NCI-H2196 (cell line): Measurements from ENCODE around the gene TRIM47.
A peak's percentile ranks its signal among the peaks of the same experiment; 100 is the strongest.

Source experiments
- DNase-seq: peaks from one replicate; lab custom pipeline; 2025; ENCODE audit not compliant: unreplicated experiment; lab: John Stamatoyannopoulos, UW

Gene TRIM47

GRCh38 chr17:75832652-75833400 lies 45.6 kb downstream of the TRIM47 start:
- DNase-seq = peak; percentile 32

DNA sequence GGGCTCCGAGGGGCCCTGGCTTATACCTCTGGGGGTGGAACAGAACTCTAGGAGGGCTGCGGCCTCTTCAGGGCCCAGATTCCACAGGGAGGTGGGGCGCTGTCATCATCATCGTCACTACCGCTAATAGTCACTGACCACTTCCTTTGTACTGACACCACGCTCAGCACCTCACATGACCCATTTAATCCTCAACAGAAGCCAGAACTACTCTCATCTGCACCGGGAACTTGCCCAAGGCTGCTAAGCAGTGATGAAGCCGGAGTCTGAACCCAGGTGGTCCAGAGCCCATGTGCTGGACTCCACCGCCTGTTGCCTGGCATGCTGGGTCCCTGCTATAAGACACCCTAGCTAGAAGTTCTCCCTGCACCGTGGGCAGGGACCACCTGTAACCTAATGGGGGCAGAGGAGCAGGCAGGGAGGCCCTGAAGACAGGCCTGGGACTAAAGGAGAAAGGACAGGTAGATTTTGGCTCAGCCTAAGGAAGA lies 46.2 kb downstream of the TRIM47 start:
- DNase-seq = no peak

- DNase-seq = no peak
Observed at GRCh38 chr17:75831032-75831571, 47.3 kb downstream of the TRIM47 start.

- DNase-seq = no peak
Observed at GRCh38 chr17:75830164-75831031, 48.0 kb downstream of the TRIM47 start.

DNA sequence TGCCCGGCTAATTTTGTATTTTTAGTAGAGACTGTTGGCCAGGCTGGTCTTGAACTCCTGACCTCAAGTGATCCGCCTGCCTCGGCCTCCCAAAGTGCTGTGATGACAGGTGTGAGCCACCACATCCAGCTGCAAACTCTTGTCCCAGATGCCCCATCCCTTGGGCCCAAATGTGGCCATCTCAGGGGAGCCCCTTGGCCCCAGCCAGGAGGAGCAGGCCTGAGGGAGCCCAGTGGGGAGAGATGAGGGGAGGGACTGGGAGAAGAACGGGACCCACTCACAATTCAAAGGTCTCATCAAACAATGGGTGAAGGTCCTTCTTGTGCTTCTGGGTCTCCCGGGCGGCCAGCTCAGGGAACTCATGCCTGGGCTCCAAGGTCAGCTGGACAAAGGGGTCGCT lies 48.6 kb downstream of the TRIM47 start:
- no peak for DNase-seq

DNA sequence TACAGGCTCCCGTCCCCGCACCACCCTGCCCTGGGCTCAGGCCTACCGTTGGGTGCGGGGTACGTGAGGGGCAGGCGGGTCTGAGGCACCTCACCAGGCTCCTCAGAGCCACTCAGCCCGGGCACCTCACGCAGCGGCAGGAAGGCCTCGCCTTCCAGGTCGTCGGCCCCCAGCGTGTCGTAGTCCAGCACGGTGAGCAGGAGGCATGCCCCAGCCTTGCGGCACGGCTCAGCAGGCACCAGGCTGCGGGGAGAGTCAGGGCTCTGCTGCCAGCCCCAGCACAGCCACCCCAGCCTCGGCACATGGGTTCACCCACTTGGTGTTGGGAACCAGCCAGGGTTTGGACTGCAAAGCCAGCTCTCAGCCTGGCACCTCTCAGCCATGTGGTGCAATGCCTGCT lies 49.6 kb downstream of the TRIM47 start:
- DNase-seq = no peak

GRCh38 chr17:75828076-75828400 lies 50.3 kb downstream of the TRIM47 start:
- no peak for DNase-seq

DNA sequence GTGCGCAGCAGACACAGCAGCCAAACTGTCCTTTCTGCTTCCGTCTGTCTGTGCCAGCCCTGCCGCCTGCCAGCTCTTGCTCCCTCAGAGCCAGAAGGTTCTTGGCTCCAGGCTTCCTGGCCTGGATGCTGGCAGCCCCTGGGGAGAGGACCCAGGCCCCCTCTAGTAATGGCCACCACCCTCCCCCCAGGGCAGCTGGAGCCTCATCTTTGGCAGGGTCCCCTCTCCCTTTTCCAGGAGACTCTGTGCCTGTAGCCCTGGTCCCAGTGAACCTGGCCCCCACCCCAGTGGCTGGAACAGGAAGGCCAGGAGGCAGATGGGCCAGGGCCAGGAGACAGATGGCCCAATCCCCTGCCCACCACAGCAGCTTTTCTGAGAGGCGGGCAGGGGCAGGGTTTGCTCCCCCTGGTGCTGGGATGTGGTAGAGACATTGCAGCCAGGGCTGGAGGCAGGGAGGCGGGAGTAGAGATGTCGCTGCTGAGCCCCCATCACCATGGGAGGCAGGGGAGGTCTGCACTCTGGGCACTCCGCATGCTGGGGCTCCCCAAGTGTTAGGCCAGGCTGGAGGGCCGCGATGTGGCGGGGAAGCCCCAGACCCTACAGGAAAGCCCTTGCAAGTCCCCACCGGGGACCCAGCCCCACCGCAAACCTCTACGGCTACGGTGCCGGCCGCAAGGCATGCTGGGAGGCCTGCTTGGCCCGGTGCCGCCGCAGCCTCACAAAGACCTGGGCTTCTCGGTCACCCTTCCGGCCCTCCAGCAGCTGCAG lies 50.9 kb downstream of the TRIM47 start:
- peak; percentile 57 for DNase-seq

- DNase-seq = no peak
Observed at GRCh38 chr17:75826561-75827307, 51.6 kb downstream of the TRIM47 start.

DNA sequence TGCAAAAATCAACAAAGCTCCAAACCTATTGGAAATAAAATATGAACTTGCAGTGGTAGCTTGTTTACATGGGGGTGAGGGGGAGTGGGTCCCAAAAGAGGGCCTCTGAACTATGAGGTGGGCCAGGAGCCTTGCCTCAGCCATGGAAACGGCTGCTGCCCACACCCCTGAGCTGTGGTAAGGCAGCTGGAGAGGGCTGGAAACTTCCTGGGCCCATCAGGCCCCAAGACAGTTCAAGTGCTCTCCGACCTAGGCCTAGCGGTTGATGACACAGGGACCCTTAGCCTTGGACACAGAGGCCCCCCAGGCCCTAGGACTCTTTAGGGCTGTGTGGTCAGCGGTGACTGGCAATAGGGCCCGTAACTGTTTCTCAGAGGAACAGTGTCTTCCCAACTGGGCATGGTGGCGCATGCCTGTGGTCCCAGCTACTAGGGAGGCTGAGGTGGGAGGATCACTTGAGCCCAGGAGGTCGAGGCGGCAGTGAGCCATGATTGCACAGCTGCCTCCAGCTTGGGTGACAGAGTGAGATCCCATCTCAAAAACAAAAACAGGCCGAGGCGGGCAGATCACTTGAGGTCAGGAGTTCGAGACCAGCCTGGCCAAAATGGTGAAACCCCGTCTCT lies 52.5 kb downstream of the TRIM47 start:
- DNase-seq = no peak

GRCh38 chr17:75825149-75825552 lies 53.2 kb downstream of the TRIM47 start:
- DNase-seq = no peak

- no peak for DNase-seq
Observed at GRCh38 chr17:75824666-75825065, 53.7 kb downstream of the TRIM47 start.
